AG04450 (cell line): Measurements from ENCODE around the gene SH3GL3. TPM values are rescaled to one million over a fixed set of nuclear protein-coding genes. Genes with fewer than 3 reads are reported as not detected.

ENCODE experiments used
- CTCF ChIA-PET: fragments of 300-600, 350-600 bp; formaldehyde crosslinking; extraction: SDS; loops from one replicate; lab custom pipeline; 2022; ENCODE audit warnings: antibody characterized with exemption, inconsistent platforms; lab: Charles Lee
- POLR2A ChIA-PET: fragments of 350-600 bp; formaldehyde crosslinking; extraction: SDS; loops from one replicate; lab custom pipeline; 2021; ENCODE audit warnings: antibody characterized with exemption, inconsistent platforms; lab: Yijun Ruan, JAX
- DNase-seq: peaks from one replicate; pipeline ENCODE4 v3.0.0-alpha.2; 2011; ENCODE audit warnings: low read depth, low spot score
- H3K27ac ChIP-seq: one replicate; pipeline ENCODE4 v1.5.1; 2012; ENCODE audit warnings: low read depth, low read length, control low read depth
- H3K27me3 ChIP-seq: one replicate; pipeline ENCODE4 v1.6.0; 2012; ENCODE audit warnings: low read length; ENCODE audit not compliant: control insufficient read depth, insufficient read depth
- H3K4me3 ChIP-seq: 2 replicates; pipeline ENCODE4 v1.5.1; 2011; ENCODE audit warnings: mild to moderate bottlenecking, low read depth, low read length, control low read depth
- H3K9me3 ChIP-seq: 2 replicates; pipeline ENCODE4 v1.5.1; 2012; ENCODE audit warnings: low read length; ENCODE audit not compliant: control insufficient read depth, insufficient read depth
- CTCF ChIP-seq: IDR thresholded peaks from 2 replicates; pipeline ENCODE4 v1.5.1; 2011; ENCODE audit warnings: low read depth, low read length, control low read depth, inconsistent platforms
- polyA plus RNA-seq: library from polyadenylated mRNA; depleted of rRNA; stranded (reverse); fragments of >200 nt; gene quantifications from 2 replicates; pipeline ENCODE4 v1.2.3, GENCODE V29; 2011

The SH3GL3 gene
- polyA plus RNA-seq, 1 experiment, result not detected

GRCh38 chr15:83483612-83484011 is 36.5 kb downstream of the SH3GL3 start:
- no peak for TF ChIP-seq CTCF
- Histone ChIP-seq H3K27ac (no peak overlapping the region), H3K9me3 (no peaks in the 10 kb centered on the region; the same call in 1 of the 2 replicates), H3K4me3 (no peak overlapping the region), H3K27me3 (no peaks in the 10 kb centered on the region)
- DNase-seq, result no peak
- CTCF ChIA-PET, result no interaction called here
- POLR2A ChIA-PET, result no interaction called here

GRCh38 chr15:83484636-83485035 is 37.5 kb downstream of the SH3GL3 start:
- POLR2A ChIA-PET, result no interaction called here
- TF ChIP-seq CTCF, result no peak
- Histone ChIP-seq H3K4me3 (no peak overlapping the region), H3K27ac (no peak overlapping the region), H3K27me3 (no peaks in the 10 kb centered on the region), H3K9me3 (no peaks in the 10 kb centered on the region; the same call in 1 of the 2 replicates)
- no peak for DNase-seq
- CTCF ChIA-PET, result no interaction called here

GRCh38 chr15:83486363-83486762 is 39.2 kb downstream of the SH3GL3 start:
- Histone ChIP-seq H3K27me3 (no peaks in the 10 kb centered on the region), H3K4me3 (no peak overlapping the region), H3K9me3 (no peaks in the 10 kb centered on the region; the same call in 1 of the 2 replicates), H3K27ac (no peak overlapping the region)
- POLR2A ChIA-PET, result no interaction called here
- DNase-seq, result no peak
- no peak for TF ChIP-seq CTCF
- CTCF ChIA-PET, result no interaction called here

- no peak for TF ChIP-seq CTCF
- H3K27me3 ChIP-seq, result no peaks in the 10 kb centered on the region
- H3K9me3 ChIP-seq, result no peaks in the 10 kb centered on the region
- H3K27ac ChIP-seq, result no peak overlapping the region
- ChIA-PET POLR2A (no interaction called here), CTCF (no interaction called here)
- H3K4me3 ChIP-seq, result no peak overlapping the region
- DNase-seq, result no peak
These were observed 40.4 kb downstream of the SH3GL3 start for GRCh38 chr15:83487519-83487918.

GRCh38 chr15:83489690-83490089 is 42.5 kb downstream of the SH3GL3 start:
- ChIA-PET POLR2A (no interaction called here), CTCF (no interaction called here)
- no peak for DNase-seq
- Histone ChIP-seq H3K27me3 (no peaks in the 10 kb centered on the region), H3K4me3 (no peak overlapping the region), H3K9me3 (no peaks in the 10 kb centered on the region), H3K27ac (no peak overlapping the region)
- no peak for TF ChIP-seq CTCF
